Left ventricle myocardium superior (tissue), 1 donor: Measurements from ENCODE around the gene IFT27. TPM values are rescaled to one million over a fixed set of nuclear protein-coding genes. Genes with fewer than 3 reads are reported as not detected.

ENCODE experiments used
- ATAC-seq: fragments of 200-7000 bp; cut with Tn5 transposase; one replicate; pipeline ENCODE4 v1.9.1; 2020; ENCODE audit warnings: mild to moderate bottlenecking, moderate library complexity
- DNase-seq: peaks from one replicate; pipeline ENCODE4 v3.0.0-alpha.2; 2020
- intact Hi-C: fragments of 100-400 bp; cut with micrococcal nuclease; formaldehyde crosslinking; loops from one replicate; pipeline ENCODE4 v1.11.0; 2022
- total RNA-seq: library from RNA; stranded (reverse); fragmentation: NEBNext Ultra II Directional; extraction: Animal tissue kit (Norgen Biotek cat#: 25700); gene quantifications from one replicate; pipeline ENCODE4 v1.2.1, GENCODE V29; 2021
- donor health status: DM: no; HTN: yes; CAD: no; lungs with severe emphysema.

IFT27 gene
- total RNA-seq, 1 donor from 2014 or later = 29.3 TPM

DNA sequence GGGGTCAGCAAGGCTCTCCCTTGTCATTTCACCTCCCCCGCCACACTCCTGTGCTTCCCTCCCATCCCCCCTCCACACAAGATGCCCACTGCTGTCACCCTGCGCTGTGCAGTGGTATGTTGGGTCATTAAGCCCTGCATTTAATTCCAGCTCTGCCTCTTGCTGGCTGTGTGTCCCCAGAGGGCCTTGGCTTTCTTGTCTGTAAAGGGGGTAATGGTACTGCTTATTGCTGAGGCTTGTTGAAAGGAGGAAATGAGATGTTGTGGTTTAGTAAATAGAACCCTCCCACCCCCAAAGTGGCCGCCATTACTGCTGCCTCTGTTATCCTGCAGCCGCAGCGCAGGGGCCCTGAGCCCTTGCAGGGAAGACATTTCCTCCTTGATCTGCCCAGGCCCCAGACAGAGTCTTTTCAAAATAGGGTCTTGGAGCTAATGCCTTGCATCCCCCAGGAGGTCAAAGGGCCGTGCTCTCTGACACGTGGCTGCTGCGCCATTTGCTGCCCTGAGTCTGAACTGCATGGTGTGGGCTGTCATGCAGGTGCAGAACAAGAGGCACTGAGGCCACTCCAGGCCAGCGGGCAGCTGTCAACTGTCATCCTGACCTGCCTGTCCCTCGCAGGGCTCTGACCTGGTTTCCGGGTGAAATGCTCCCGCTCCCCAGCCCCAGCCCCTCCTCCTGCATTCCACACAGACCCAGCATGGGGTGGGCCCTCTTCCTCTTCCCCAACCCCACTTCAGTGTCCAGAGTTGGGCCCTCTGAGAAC, 22.2 kb upstream of the IFT27 start:
- no peak for ATAC-seq
- intact Hi-C loops = no loop called here
- DNase-seq = no peak

DNA sequence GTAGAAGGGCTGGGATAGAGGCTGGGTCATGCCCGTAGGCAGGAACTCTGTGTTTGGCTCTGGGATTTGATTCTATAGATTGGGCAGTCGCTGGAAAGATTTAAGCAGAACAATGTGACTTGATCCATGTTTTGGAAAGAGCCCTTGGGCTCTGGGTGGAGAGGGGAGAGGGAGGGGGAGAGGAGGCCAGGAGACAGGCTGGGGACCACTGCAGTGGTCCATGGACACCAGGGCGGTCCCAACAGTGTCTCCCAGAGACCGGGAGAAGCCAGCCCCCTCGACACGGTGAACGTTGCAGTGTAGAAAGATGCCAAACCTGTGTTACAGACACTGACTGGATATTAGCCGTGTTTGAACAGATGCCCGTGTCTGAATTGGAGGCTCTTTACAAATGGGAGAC, 21.5 kb upstream of the IFT27 start:
- intact Hi-C loops = no loop called here
- DNase-seq = no peak
- ATAC-seq = no peak

DNA sequence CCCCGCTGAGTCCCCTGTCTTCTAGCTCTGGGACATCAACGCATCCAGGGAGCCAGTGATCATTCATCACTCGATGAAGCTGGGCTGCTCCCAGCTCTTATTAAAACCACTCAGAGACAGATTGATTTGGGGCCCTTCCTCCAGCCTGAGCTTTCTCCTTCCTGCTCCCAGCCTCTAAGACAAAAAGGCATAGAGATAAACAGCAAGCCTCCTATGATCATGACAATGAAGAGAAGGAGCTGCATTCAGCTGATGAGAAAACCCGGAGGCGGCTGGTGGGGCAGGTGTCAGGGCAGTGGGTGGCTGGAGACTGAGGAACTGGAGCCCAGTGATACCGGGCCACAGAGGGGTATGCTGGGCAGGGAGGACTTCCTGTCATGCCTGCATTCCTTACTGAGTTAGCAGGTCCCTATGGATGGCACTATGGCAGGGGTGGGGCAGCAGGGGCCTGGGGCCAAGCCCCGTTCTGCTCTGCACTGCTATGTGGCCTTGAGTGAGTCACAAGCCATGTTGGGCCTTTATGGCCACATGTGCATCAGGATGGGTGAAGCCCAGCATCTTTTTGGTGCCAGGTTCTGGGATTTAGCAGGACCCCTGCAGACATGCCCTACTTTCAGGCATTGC, 20.7 kb upstream of the IFT27 start:
- intact Hi-C loops = no loop called here
- DNase-seq (no peak), ATAC-seq (no peak)

DNA sequence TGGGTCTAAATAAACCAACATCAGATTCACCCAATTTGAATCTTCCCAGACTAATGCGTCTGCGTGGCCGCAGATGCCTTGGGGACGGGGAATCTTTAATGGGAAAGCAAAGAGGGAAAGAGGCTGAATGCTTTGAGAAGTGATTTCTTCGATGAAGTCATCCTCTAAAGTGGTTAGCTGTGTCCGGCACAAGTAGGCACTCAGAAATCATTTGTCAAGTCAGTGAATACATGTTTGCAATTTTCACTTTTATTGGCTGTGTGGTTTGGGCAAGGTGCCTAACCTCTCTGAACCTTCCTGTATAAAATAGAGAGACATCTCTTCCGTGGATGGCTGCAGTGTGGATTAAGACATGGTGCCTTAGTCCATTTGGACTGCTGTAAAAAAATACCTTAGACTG, 19.7 kb upstream of the IFT27 start:
- intact Hi-C loops = no loop called here
- ATAC-seq (no peak), DNase-seq (no peak)

DNA sequence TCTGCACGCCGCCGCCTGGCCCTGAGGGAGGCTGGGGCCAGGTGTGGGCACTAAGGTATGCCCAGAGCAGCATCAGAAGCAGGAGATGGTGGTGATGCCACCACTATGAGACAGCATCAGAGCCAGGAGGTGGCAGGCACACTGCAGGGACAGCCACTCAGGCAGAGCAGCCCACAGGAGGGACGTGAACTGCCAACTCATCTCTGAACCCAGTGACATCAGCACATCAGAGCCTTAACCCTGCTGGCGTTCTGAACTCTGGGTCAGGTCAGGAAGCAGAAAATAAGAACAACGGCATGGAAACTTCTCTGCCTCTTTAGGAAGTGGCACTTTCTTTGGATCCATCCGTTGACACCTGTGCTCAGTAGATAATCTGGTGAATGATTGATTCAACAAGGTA, 14.7 kb upstream of the IFT27 start:
- intact Hi-C loops = no loop called here
- ATAC-seq = no peak
- DNase-seq = no peak

DNA sequence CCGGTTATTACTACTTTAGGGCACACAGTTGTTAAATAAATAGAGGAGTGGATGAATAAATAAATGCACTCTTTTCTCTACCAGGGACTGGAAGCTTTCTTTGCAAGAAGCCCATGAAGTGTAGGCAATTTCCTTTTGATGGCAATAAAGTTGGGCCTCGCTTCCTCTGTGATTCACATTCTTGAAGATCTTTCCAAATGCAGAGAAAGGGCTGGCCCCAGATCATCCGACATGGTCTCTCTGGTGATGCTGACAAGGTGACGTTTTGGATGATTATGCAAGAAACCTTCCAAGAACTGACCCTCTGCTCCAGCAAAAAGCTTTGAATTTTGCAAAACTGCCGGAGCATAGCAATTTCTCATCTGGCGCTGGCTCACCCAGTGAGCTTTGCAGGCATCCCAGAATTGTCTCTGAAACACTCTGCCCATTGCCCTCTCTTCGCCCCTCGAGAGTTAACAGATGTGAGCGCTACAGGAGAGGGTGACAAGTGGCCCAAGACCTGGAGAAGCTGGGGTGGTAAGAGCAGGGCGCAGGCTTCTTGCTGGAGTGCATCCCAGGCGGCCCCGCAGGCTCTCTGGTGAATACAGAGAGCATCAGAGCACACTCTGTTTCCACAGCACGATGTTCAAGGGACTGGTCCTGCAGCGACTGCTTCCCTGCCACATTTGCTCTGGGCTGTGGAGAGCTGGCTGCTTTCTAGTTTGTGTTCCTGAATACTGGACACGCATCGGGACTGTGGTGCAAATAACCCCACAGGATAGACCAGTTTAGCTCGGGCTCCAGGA, 11.5 kb upstream of the IFT27 start:
- intact Hi-C loops = loop anchor here (10.0 kb wide), 1 partner anchor 187 kb away; no protein-coding TSS in a partner anchor
- DNase-seq (no peak), ATAC-seq (no peak)

DNA sequence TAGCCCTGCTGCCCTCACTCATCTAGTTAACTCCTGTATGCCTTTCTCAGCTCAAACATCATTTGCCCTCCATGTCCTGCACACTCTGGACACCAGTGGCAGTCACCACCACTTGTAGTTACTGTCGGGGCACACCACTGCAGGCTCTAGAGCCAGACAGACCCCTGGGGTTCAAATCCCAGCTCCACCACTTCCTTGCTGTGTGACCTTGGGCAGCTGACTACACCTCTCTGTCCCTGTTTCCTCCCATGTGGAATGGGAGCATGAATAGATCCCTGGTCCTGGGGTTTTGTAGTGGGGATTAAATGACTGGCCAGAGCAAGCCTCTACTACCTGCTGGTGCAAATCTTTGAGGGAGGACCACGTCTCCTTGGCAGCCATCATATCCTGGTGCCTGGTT, 7.8 kb upstream of the IFT27 start:
- intact Hi-C loops = loop anchor here (10.0 kb wide), 1 partner anchor 191 kb away; no protein-coding TSS in a partner anchor
- ATAC-seq = no peak
- DNase-seq = no peak

DNA sequence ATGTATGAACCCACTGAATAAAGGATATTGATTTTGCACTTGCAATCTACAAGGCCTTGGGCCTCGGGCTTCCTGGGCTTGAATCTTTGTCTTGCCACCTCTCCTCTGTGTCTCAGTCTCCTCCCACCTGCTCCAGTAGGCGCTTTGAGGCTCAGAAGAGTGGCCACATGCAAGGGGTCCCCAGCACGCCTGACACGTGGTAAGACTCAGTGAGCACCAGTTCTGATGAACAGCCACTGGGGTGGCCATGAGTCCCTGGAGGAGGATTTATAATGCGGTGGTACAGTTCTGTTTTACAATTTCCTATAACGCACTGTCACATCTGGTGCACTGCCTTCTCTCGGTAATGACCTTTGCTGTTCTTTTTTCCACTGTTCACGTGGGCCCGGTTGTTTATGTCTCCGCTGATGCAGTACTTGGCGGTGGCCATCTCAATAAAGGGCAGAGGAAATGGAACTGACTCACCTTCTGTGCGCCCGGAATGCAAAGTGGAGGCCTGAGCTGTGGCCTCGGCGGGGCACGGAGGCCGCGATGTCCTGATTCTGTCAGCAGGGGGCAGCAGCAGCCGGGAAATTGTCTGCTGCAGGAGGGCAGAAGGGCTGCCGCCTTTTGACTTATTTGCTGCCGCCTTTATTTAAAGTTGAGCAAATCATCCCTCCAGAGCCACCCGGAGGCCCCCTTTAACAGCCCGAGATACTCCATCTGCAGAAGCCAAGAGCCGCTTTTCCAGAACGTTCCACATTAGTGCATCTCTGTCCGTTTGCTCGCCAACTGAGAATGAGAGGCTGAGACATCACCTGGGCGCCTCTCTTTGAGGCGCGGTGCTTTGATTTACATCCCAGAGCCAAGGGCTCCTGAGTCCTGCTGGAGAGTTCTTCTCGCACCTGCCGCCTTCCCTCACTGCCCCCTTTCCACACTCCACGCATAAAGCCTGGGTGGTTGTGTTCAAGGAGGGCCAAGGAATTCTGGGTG, 6.0 kb upstream of the IFT27 start:
- intact Hi-C loops = loop anchor here (10.0 kb wide), 1 partner anchor 193 kb away; no protein-coding TSS in a partner anchor
- peak; percentile 92 for ATAC-seq

DNA sequence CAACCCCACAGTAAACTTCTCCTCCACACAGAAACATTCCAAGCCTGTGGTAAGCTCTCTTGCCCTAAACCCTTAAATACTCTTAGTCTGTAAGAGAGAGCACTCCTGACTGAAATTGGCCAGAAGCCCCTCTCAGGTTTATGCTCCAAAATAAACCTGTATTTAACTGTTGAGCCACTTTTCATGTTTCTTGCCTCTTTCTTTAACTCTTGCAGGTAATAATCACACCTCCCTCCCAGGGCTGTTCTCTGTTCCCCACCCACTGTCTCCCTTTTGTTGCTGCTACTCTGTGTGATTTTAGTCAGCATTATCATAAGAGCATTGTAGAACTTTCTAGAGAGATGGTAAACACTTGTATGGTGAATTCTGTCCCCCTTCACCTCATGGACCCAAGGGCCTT, 2.1 kb upstream of the IFT27 start:
- intact Hi-C loops = no loop called here
- DNase-seq (no peak), ATAC-seq (no peak)

More for the DNA sequence above, 6.0 kb upstream of the IFT27 start:
- DNase-seq = peak; percentile 84

DNA sequence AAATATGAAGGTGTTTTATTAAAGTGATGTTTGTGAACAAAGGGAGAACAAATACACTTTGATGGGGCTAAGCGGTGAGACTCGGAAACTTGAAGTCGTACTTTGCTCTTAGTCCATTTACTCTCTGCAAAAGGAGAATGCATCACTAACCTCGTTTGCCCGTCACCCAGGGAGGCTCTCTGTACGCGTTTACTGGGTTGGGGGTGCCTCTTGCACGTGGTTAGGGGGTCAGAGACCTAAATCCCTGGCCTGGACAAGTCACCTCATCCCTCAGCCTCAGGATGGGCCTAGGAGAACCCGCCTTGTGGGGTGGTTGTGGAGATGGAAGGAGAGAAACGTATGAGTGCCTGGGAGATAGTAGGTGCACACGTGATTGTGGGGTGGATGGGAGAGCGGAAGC, 803 bp upstream of the IFT27 start:
- DNase-seq (no peak), ATAC-seq (no peak)
- intact Hi-C loops = no loop called here

DNA sequence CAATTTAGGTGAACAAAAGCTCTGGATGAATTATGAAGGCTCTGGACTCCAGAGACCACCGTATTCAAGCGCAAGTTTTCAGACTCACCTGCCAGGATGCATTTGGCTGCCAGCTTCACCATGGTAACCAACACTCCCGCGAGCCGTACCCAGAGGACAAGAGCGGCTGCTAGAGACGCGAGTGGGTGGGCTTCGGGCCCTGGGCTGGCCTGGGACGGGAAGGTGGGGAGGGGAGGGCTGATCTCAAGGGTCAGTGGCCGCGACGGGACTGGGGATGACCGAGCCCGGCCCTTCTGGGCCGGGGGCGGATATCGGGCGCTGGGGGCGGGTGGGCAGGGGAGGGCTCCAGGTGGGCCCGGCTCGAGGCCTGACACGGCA, 344 bp downstream of the IFT27 start:
- ATAC-seq (peak; percentile 6), DNase-seq (peak; percentile 56)
- intact Hi-C loops = no loop called here

DNA sequence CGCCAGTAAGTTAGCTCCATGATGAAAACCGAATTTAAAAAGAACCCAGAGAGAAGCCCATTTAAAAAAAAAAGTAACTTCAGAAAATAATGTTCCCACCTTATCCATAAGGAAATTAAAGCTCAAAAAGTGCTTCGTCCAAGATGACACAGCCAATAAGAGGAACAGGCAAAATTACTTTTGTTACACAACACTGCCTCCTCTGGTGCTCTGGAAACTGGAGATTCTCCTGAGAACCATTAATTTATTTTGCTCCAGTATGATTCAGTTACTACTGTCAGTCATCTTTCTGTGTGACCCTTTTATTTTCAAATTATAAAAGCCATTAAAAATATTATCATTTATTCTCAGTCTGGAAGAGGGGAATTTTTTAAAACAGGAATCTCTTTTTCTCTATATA, 2.0 kb downstream of the IFT27 start:
- DNase-seq (no peak), ATAC-seq (no peak)
- intact Hi-C loops = no loop called here

DNA sequence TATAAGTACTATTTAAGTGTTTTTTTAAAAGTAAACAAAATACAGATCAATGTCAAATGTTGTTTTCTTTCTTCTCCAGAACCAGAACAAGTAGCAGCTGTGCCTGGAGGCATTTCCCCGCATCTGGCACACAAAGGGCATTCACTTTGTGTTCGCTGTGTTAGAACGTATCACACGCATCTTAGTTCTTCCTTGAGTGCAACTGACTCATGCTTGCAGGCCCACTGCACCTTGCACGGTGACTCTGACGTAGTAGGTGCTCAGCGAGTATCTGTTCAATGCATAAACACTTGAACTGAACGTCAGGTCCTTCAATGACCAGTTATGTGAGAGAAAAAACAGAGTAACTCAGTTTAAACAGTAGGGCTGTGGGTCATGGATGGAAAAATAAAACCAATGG, 3.5 kb downstream of the IFT27 start:
- DNase-seq (no peak), ATAC-seq (no peak)
- intact Hi-C loops = no loop called here

DNA sequence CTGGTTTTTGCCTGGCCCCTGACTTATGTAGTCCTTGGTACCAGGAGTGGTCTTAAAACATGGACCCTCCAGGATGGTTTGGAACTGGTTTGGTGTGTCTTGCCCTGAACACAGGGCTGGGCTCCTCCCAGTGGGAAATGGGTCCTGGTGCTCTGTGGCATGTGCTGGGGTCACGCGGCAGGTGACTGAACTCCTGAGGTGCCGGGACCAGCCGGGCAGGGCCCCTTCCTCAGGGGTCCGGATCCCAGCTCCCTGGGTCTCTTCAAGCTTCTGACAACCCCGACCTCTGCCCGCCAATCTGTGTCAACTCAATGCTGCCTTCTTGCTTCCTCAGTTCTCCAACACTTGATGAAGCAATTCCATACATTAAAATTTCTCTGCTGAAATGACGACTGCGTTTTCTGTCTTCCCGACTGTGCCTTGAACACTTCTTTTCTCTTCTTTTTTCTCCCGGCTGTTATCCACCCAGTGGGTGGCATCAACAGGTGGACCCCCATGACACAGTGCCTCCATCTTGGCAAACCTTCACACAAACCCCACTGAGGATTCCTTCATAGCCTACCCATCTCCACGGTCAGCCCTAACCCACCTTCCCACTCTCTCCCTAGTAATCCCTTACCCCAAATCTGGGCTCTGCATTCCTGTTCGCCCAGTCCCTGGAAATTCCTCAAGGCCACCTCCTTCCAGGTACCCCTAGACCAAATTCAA, 4.4 kb downstream of the IFT27 start:
- ATAC-seq (no peak), DNase-seq (no peak)
- intact Hi-C loops = no loop called here

DNA sequence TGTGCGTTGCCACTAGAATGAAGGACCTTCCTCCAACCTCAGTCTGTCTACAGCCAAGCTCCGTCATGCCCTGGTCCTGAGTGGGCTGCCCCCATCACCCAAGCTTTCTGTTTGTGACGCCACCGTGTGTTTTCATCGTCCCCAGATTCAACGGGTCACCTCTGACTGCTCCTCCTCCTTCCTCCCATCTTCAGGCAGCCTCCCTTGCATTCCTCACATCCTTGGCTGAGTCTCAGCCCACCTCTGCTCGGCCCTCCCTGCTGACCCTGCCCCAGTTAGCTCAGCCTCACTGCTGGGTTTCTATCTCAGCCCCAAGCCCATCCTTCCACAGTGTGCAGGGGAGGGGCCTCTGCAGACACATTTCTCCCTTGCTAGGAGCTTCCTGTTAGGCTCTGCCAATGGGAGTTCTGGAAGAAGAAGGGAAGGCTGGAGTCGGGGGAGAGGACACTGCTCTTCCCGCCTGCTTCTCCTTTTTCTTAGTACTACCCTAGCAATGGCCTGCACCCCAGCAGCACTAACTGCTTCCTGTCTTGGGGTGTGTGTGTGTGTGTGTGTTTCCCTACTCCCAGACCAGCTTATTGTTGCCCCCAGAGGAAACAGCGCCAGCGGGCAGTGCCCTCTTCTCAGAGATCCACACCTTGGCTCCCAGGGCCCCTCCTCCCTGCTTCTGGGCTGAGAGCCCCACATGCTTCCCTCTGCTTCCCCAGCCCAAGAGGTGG, 5.2 kb downstream of the IFT27 start:
- DNase-seq (no peak), ATAC-seq (no peak)
- intact Hi-C loops = no loop called here

DNA sequence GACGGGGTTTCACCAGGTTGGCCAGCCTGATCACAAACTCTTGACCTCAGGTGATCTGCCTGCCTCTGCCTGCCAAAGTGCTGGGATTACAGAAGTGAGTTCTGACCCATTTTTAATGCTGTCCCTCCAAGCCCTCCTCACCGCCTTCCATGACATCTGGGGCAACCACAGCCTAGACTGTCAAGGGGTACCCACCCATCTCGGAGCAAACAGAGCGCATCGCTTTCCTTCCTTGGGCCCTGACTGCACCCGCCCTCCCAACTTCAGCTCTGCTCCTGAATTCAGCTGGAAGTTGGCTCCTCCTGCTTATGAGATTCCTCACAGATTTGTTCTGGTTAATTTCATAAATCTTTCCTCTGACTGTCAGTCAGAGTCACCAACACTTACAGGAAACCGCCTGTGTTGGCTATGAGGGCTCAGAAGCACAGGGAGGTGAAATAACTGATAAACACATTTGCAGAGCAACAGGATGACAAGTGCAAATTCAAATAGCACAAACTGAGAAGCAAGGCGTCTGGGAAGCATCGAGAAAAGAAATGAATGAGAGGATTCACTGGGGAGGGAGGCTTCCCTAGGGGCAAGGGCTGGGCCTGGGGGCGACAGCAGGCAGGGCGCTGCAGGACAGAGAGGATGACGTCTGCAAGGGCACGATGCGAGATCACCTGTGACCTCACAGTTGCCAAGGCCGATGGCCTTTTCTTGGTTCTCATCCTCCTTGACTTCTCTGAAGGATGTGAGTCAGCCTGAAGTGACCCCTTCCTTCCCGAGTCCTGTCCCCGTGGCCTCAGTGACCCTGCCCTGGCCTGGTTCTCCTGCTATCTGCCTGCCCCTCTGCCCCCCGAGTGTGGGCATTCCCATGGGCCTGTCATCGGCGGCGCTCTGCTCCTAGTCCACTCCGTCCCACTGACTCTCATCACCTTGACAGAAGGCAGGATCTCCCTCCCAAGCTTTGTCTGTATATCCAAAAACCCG, 6.1 kb downstream of the IFT27 start:
- DNase-seq = no peak
- intact Hi-C loops = no loop called here
- no peak for ATAC-seq

DNA sequence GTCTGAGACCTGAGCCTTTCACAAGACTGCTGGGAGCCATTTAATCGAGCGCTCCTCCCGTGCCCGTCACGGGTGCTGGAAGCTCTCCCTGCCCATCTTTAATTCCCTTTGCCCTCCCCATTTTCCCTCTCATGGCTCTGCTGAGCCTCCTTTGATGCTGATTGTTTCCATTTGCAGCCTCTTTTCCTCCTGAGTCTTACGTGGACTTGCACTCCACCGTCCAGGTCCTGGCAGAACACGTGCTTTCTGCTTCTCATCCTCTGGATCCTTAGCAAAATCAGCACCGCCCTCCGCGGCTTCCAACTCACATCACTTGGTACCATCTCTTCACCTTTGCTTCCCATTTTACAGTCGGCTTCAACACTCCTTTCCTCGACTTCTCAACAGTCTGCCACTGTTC, 7.3 kb downstream of the IFT27 start:
- intact Hi-C loops = no loop called here
- ATAC-seq = no peak
- DNase-seq = no peak
